Pancreas (tissue), 10 donors: Measurements from ENCODE around the gene PIK3IP1. TPM values are rescaled to one million over a fixed set of nuclear protein-coding genes. Genes with fewer than 3 reads are reported as not detected.
A peak's percentile ranks its signal among the peaks of the same experiment; 100 is the strongest.

Experiments used
- ATAC-seq, 4 donors: fragments of 200-7000 bp; cut with Tn5 transposase; one replicate each; pipeline versions ENCODE4 v1.8.0 to v1.9.1; 2020; ENCODE audit warnings: mild to moderate bottlenecking in 4 of 4, moderate library complexity in 4 of 4
- DNase-seq, 6 donors: peaks; one replicate each; pipeline ENCODE4 v3.0.0-alpha.2; 2020
- FAIRE-seq: peaks from 2 replicates; lab custom pipeline; 2012; peaks lifted over from hg19 to GRCh38; lab: Jason Lieb, UNC
- H3K27ac ChIP-seq, 4 donors: fragments of 200-600 bp; sonication (generic); 1 replicate in 3 of 4; 2 replicates in 1 of 4; pipeline versions ENCODE4 v1.5.0 to v1.8.0; 2020
- H3K27me3 ChIP-seq, 4 donors: fragments of 200-600 bp; one replicate each; pipeline ENCODE4 v1.8.0; 2021
- H3K36me3 ChIP-seq, 3 donors: fragments of 200-600 bp; sonication (generic) in 1 of 3; one replicate each; pipeline versions ENCODE4 v1.5.0 to v1.8.0; 2020 to 2021
- H3K4me1 ChIP-seq, 3 donors: fragments of 200-600 bp; one replicate each; pipeline ENCODE4 v1.8.0; 2021
- H3K4me3 ChIP-seq, 4 donors: fragments of 200-600 bp; sonication (generic) in 2 of 4; one replicate each; pipeline versions ENCODE4 v1.5.0 to v1.8.0; 2020 to 2021
- H3K9me3 ChIP-seq, 4 donors: fragments of 200-600 bp; one replicate each; pipeline ENCODE4 v1.8.0; 2021
- WGBS, 2 donors: extraction: QIAGEN DNeasy Blood & Tissue Kit; methylation state at CpG; one replicate each; pipeline ENCODE4 v1.1.7; 2013; 5-methylcytosine and 5-hydroxymethylcytosine counted together
- intact Hi-C, 3 donors: fragments of 100-400 bp; cut with DNase I; formaldehyde crosslinking; loops; one replicate each; pipeline versions ENCODE4 v1.11.1 to v1.14.2; 2022
- polyA plus RNA-seq, 2 donors: library from polyadenylated mRNA; stranded (reverse); fragments of 200-250 nt; gene quantifications; one replicate each; pipeline ENCODE4 v1.2.3, GENCODE V29; 2013
- total RNA-seq, 6 donors: library from RNA; stranded (reverse); fragmentation: NEBNext Ultra II Directional in 4 of 6; extraction: Animal tissue kit (Norgen Biotek cat#: 25700) in 4 of 6; gene quantifications; one replicate each; pipeline versions ENCODE4 v1.2.1 to v1.2.4, GENCODE V29; 2021 to 2023
- TF ChIP-seq, protein P1 (sequence below), 4 donors: fragments of 200-600 bp; sonication (generic) in 3 of 4; IDR thresholded peaks; one replicate each; pipeline versions ENCODE4 v1.5.0 to v1.8.0; 2021; ENCODE audit warnings: antibody characterized with exemption in 4 of 4
- donor health status: healthy with polysubstance abuse.
- donor health status: DM: no; HTN: no; CAD: no; lungs with moderate emphysema.
- donor health status: DM: no; HTN: no; CAD: no.
- donor health status: control.
- donor health status: control.
- donor health status: Bipolar disorder and iron deficiency.
- donor health status: DM: yes; HTN: yes; CAD: no.
- donor health status: DM: no; HTN: no; CAD: no.
- donor health status: DM: no; HTN: no; CAD: no.
- donor health status: DM: yes; HTN: yes; CAD: no.

PIK3IP1 gene
- total and polyA plus RNA-seq, 8 donors: 2.4 to 24.5 (median 5.7) TPM

DNA sequence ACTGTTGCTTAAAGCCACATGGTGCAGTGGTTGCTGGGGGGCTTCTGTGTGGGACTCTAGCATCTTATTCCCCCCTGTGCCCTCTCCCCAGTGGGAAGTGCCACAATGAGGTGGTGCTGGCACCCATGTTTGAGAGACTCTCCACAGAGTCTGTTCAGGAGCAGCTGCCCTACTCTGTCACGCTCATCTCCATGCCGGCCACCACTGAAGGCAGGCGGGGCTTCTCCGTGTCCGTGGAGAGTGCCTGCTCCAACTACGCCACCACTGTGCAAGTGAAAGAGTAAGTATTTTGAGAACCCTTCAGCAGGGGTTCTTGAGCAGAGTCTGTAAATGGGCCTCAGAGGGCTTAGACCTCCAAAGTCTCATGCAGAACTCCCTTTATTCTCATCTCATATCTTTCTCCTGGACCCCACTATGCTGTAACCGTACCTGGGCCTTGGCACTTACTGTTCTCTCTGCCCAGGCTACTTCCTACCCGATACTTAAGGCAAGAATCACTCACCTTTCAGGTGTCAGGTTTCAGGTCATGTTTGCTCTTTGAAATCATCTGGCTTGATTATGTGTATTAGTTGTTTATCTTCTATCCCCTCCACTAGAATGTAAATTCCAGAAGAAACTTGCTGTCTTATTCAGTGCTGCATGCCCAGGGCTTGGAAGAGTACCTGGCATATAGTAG is 32.4 kb downstream of the PIK3IP1 start:
- H3K27me3 ChIP-seq: no peaks in the 10 kb centered on the region
- H3K4me3 ChIP-seq: no peak overlapping the region
- no peak for DNase-seq
- TF ChIP-seq, protein P1, sequence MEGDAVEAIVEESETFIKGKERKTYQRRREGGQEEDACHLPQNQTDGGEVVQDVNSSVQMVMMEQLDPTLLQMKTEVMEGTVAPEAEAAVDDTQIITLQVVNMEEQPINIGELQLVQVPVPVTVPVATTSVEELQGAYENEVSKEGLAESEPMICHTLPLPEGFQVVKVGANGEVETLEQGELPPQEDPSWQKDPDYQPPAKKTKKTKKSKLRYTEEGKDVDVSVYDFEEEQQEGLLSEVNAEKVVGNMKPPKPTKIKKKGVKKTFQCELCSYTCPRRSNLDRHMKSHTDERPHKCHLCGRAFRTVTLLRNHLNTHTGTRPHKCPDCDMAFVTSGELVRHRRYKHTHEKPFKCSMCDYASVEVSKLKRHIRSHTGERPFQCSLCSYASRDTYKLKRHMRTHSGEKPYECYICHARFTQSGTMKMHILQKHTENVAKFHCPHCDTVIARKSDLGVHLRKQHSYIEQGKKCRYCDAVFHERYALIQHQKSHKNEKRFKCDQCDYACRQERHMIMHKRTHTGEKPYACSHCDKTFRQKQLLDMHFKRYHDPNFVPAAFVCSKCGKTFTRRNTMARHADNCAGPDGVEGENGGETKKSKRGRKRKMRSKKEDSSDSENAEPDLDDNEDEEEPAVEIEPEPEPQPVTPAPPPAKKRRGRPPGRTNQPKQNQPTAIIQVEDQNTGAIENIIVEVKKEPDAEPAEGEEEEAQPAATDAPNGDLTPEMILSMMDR (IDR thresholded peaks at IDR 0.05): no peak
- no peak for FAIRE-seq
- H3K36me3 ChIP-seq: peaks cover 0 to 34% (median 5%) of the 10 kb centered on the region in 3 donors
- peak in 3 of 4 donors; percentile 36 to 63 (median 61) for ATAC-seq
- intact Hi-C loops: no loop called here
- peaks cover 0 to 14% (median 0%) of the 10 kb centered on the region in 3 donors for H3K4me1 ChIP-seq
- WGBS, 2 donors: 70 to 71% methylated on average over 8 of the region's 8 CpGs
- H3K9me3 ChIP-seq: no peaks in the 10 kb centered on the region
- H3K27ac ChIP-seq: no peak overlapping the region

DNA sequence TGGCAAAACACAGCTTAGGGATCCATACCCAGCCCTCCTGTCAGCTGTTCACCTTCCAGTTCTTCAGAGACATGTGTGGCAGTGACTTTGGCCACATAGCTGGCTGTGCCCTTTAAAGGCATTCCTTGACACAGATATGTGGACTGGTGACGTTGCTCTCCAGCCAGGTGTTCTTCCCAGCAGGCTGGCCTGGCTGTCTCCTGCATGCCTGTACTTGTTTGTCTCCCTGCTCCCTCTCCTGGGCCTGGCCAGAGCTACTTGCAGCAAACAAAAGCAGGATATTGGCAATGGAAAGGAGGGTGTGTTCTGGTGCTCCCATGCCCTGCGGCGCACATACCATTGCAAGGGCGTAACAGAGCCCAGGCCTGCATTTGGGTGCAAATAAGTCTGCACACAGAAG is 38.3 kb downstream of the PIK3IP1 start:
- Histone ChIP-seq H3K27ac (peak overlapping the region in 3 of 4 donors; percentile 36 to 76 (median 49)), H3K4me1 (peaks cover 41 to 49% (median 47%) of the 10 kb centered on the region in 3 donors), H3K36me3 (peaks cover 0 to 5% (median 0%) of the 10 kb centered on the region in 3 donors), H3K4me3 (no peak overlapping the region), H3K9me3 (no peaks in the 10 kb centered on the region), H3K27me3 (no peaks in the 10 kb centered on the region)
- intact Hi-C loops: no loop called here
- peak; percentile 86 to 92 (median 86) for ATAC-seq
- TF ChIP-seq, protein P1 (IDR thresholded peaks at IDR 0.05): peak in 1 of 4 donors; percentile 14
- 7 to 17% methylated on average over 4 of the region's 4 CpGs for WGBS, 2 donors
- FAIRE-seq: no peak
- DNase-seq: peak; percentile 71 to 93 (median 84)

DNA sequence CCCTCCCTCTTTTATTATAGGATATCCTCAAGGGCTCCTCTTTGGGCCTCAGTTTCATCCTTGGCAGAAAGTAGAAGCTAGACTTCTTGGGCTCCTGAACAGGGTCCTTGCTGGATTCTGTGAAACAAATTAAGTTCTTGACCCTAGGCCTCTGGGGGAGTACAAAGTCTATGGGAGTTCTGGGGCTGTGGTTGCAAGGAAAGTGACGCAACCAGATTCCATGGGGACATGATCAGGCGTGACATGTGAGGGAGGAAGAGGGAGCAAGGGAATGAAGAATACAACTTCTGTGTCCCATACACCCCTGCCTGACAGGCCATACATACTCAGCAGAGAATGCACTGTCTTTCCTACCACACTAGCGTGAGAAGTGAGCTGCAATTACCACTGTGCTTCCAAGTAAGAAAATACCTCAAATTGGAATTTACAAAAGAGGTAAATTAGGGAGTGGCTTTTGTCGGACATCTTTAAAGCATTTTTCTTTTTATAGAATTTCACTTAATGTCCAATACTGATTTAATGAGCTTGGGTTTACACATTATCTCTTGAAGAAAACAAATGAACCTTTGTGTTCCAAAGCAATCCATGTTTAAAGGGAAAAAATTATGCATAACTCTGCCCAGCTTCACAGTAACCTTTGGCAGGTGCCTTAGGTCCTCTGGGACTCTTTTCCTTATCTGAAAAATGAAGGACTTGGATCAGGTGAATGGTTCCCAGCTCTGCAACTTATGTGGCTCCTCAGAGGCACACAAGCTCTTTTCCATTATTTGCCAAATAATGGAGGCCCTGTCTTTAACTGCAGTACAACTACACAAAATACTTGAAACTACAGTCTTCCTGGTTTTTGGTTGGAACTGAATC is 41.3 kb downstream of the PIK3IP1 start:
- intact Hi-C loops: no loop called here
- H3K4me3 ChIP-seq: peak overlapping the region in 1 of 4 donors; percentile 43
- ATAC-seq: peak in 3 of 4 donors; percentile 4 to 33 (median 18)
- no peaks in the 10 kb centered on the region for H3K9me3 ChIP-seq
- no peak for DNase-seq
- peak overlapping the region; percentile 13 to 78 (median 50) for H3K27ac ChIP-seq
- no peak for FAIRE-seq
- peaks cover 47 to 49% (median 48%) of the 10 kb centered on the region in 3 donors for H3K4me1 ChIP-seq
- H3K36me3 ChIP-seq: no peaks in the 10 kb centered on the region
- TF ChIP-seq, protein P1 (IDR thresholded peaks at IDR 0.05): no peak
- WGBS, 2 donors: 20 to 23% methylated on average over 4 of the region's 4 CpGs
- no peaks in the 10 kb centered on the region for H3K27me3 ChIP-seq

DNA sequence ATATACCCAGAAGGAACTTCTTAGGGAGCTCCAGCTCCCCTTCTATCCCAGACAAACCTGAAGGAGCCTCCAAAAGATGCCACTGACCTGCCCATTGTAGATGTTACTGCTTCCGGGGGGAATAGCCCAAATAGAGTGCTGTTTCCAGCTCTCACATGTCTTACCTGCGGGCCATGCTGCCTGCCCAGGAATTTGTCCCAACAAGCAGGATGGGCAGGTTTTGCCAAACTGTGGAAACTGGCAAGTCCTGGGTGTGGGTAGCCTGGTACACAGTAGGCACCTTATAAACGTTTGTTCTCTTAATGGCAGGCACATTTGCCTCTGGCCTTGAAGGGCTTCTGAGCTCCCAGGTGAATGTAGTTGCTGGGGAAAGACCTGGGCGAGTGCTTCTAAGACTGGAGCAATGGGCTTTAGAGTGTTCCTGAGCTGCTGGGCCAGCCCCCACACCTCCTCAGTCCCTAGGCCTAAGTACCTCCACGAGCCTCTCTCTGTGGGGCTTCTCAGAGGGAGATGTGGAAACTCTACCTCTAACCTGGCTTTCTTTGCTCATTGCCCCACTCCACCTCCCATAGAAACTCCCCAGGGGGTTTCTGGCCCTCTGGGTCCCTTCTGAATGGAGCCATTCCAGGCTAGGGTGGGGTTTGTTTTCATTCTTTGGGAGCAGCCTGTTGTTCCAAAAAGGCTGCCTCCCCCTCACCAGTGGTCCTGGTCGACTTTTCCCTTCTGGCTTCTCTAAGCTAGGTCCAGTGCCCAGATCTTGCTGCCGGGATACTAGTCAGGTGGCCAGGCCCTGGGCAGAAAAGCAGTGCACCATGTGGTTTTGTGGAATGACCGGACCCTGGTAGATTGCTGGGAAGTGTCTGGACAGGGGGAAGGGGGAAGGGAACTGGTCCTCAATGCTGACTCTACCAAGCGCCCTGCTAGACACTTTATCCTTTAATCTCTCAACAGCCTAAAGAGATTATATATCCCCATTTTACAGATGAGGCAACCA is 43.0 kb downstream of the PIK3IP1 start:
- FAIRE-seq: no peak
- Histone ChIP-seq H3K27ac (peak overlapping the region in 3 of 4 donors; percentile 22 to 78 (median 53)), H3K9me3 (no peaks in the 10 kb centered on the region), H3K4me1 (peaks cover 35 to 47% (median 44%) of the 10 kb centered on the region in 3 donors), H3K27me3 (no peaks in the 10 kb centered on the region), H3K36me3 (no peaks in the 10 kb centered on the region), H3K4me3 (peak overlapping the region in 3 of 4 donors; percentile 27 to 54 (median 43))
- peak in 2 of 4 donors; percentile 6 to 14 for ATAC-seq
- TF ChIP-seq, protein P1 (IDR thresholded peaks at IDR 0.05): no peak
- intact Hi-C loops: no loop called here
- WGBS, 2 donors: 39 to 41% methylated on average over 9 of the region's 9 CpGs
- DNase-seq: peak in 1 of 6 donors; percentile 32
